Activated naive CD8-positive, alpha-beta T cell (primary cell): ENCODE results near the gene WDR83.
A peak's percentile ranks its signal among the peaks of the same experiment; 100 is the strongest.
"Not testable (repeated sequence)": the region's sequence is repeated elsewhere in the genome, so short reads cannot be mapped to it uniquely, and the experiment has no call there.

Source experiments
- H3K27ac Mint-ChIP-seq: one replicate; pipeline ENCODE4 v1.8.0; 2021; ENCODE audit warnings: mixed read lengths
- H3K27me3 Mint-ChIP-seq: one replicate; pipeline ENCODE4 v1.8.0; 2021; ENCODE audit warnings: mixed read lengths
- H3K36me3 Mint-ChIP-seq: one replicate; pipeline ENCODE4 v1.8.0; 2021; ENCODE audit warnings: mixed read lengths
- H3K4me1 Mint-ChIP-seq: one replicate; pipeline ENCODE4 v1.8.0; 2021; ENCODE audit warnings: low read depth, mixed read lengths
- H3K4me3 Mint-ChIP-seq: one replicate; pipeline ENCODE4 v1.8.0; 2021; ENCODE audit warnings: mild to moderate bottlenecking, mixed read lengths
- H3K9me3 Mint-ChIP-seq: one replicate; pipeline ENCODE4 v1.8.0; 2021; ENCODE audit warnings: low read depth, mixed read lengths

The WDR83 gene

GRCh38 chr19:12666265-12667048 lies at the start of gene WDR83, which contains the start of gene MAN2B1:
Gene WDR83, plus strand, starts transcription at chr19:12666807. Its CDS starts 2,984 bp downstream, at chr19:12669791.
Gene MAN2B1, minus strand, starts transcription at chr19:12666742. Its CDS starts 41 bp downstream, at chr19:12666701.
- H3K27ac Mint-ChIP-seq: peak within 1 kb of the TSS; percentile 89
- no peaks in the 10 kb centered on the region for H3K36me3 Mint-ChIP-seq
- peaks cover 45% of the 10 kb centered on the region for H3K4me1 Mint-ChIP-seq
- no peaks in the 10 kb centered on the region for H3K9me3 Mint-ChIP-seq
- H3K4me3 Mint-ChIP-seq: peak within 1 kb of the TSS; percentile 97
- no peaks in the 10 kb centered on the region for H3K27me3 Mint-ChIP-seq

- H3K36me3 Mint-ChIP-seq: peaks cover 4% of the 10 kb centered on the region
- no peaks in the 10 kb centered on the region for H3K27me3 Mint-ChIP-seq
- no peak overlapping the region for H3K27ac Mint-ChIP-seq
- H3K4me3 Mint-ChIP-seq: no peak overlapping the region
- H3K9me3 Mint-ChIP-seq: no peaks in the 10 kb centered on the region
- H3K4me1 Mint-ChIP-seq: peaks cover 45% of the 10 kb centered on the region
These were observed 49.0 kb upstream of the WDR83 start for GRCh38 chr19:12617646-12618045.

GRCh38 chr19:12621253-12622024 lies 45.2 kb upstream of the WDR83 start:
- H3K27ac Mint-ChIP-seq, H3K36me3 Mint-ChIP-seq, H3K9me3 Mint-ChIP-seq, H3K4me3 Mint-ChIP-seq, H3K27me3 Mint-ChIP-seq: not testable (repeated sequence)
- H3K4me1 Mint-ChIP-seq: peaks cover 20% of the 10 kb centered on the region

- Mint-ChIP-seq H3K27me3 (no peaks in the 10 kb centered on the region), H3K27ac (no peak overlapping the region), H3K9me3 (peaks cover 7% of the 10 kb centered on the region), H3K36me3 (peaks cover 12% of the 10 kb centered on the region), H3K4me3 (no peak overlapping the region), H3K4me1 (peaks cover 11% of the 10 kb centered on the region)
These were observed 43.1 kb upstream of the WDR83 start for GRCh38 chr19:12623361-12624031.

- H3K9me3 Mint-ChIP-seq: peaks cover 7% of the 10 kb centered on the region
- H3K27ac Mint-ChIP-seq: no peak overlapping the region
- peaks cover 2% of the 10 kb centered on the region for H3K4me1 Mint-ChIP-seq
- peaks cover 22% of the 10 kb centered on the region for H3K36me3 Mint-ChIP-seq
- no peak overlapping the region for H3K4me3 Mint-ChIP-seq
- no peaks in the 10 kb centered on the region for H3K27me3 Mint-ChIP-seq
These were observed 39.6 kb upstream of the WDR83 start for GRCh38 chr19:12626958-12627357.

- H3K9me3 Mint-ChIP-seq: peaks cover 7% of the 10 kb centered on the region
- no peaks in the 10 kb centered on the region for H3K27me3 Mint-ChIP-seq
- H3K4me1 Mint-ChIP-seq: peaks cover 5% of the 10 kb centered on the region
- no peak overlapping the region for H3K27ac Mint-ChIP-seq
- H3K4me3 Mint-ChIP-seq: no peak overlapping the region
- H3K36me3 Mint-ChIP-seq: peaks cover 22% of the 10 kb centered on the region
These were observed 38.3 kb upstream of the WDR83 start for GRCh38 chr19:12628040-12629022.

- Mint-ChIP-seq H3K27ac (no peak overlapping the region), H3K9me3 (peaks cover 7% of the 10 kb centered on the region), H3K27me3 (no peaks in the 10 kb centered on the region), H3K36me3 (peaks cover 22% of the 10 kb centered on the region), H3K4me3 (no peak overlapping the region), H3K4me1 (peaks cover 5% of the 10 kb centered on the region)
These were observed 37.4 kb upstream of the WDR83 start for GRCh38 chr19:12629215-12629614.

GRCh38 chr19:12636631-12637030 lies 30.0 kb upstream of the WDR83 start:
- no peaks in the 10 kb centered on the region for H3K9me3 Mint-ChIP-seq
- peaks cover 30% of the 10 kb centered on the region for H3K4me1 Mint-ChIP-seq
- no peak overlapping the region for H3K4me3 Mint-ChIP-seq
- H3K27ac Mint-ChIP-seq: no peak overlapping the region
- H3K36me3 Mint-ChIP-seq: no peaks in the 10 kb centered on the region
- H3K27me3 Mint-ChIP-seq: no peaks in the 10 kb centered on the region

- Mint-ChIP-seq H3K27ac (no peak overlapping the region), H3K4me1 (peaks cover 27% of the 10 kb centered on the region), H3K9me3 (no peaks in the 10 kb centered on the region), H3K27me3 (no peaks in the 10 kb centered on the region), H3K36me3 (no peaks in the 10 kb centered on the region), H3K4me3 (no peak overlapping the region)
These were observed 27.9 kb upstream of the WDR83 start for GRCh38 chr19:12638611-12639182.

- H3K27me3 Mint-ChIP-seq: no peaks in the 10 kb centered on the region
- no peaks in the 10 kb centered on the region for H3K36me3 Mint-ChIP-seq
- H3K9me3 Mint-ChIP-seq: no peaks in the 10 kb centered on the region
- peak overlapping the region; percentile 85 for H3K4me3 Mint-ChIP-seq
- H3K4me1 Mint-ChIP-seq: peaks cover 24% of the 10 kb centered on the region
- H3K27ac Mint-ChIP-seq: peak overlapping the region; percentile 90
These were observed 26.6 kb upstream of the WDR83 start for GRCh38 chr19:12639901-12640613.

GRCh38 chr19:12641456-12641855 lies 25.2 kb upstream of the WDR83 start:
- H3K27me3 Mint-ChIP-seq: no peaks in the 10 kb centered on the region
- H3K9me3 Mint-ChIP-seq: no peaks in the 10 kb centered on the region
- no peaks in the 10 kb centered on the region for H3K36me3 Mint-ChIP-seq
- no peak overlapping the region for H3K27ac Mint-ChIP-seq
- H3K4me1 Mint-ChIP-seq: peaks cover 19% of the 10 kb centered on the region
- H3K4me3 Mint-ChIP-seq: no peak overlapping the region

- H3K4me1 Mint-ChIP-seq: peaks cover 13% of the 10 kb centered on the region
- no peaks in the 10 kb centered on the region for H3K27me3 Mint-ChIP-seq
- no peaks in the 10 kb centered on the region for H3K36me3 Mint-ChIP-seq
- H3K27ac Mint-ChIP-seq: no peak overlapping the region
- H3K4me3 Mint-ChIP-seq: no peak overlapping the region
- no peaks in the 10 kb centered on the region for H3K9me3 Mint-ChIP-seq
These were observed 24.1 kb upstream of the WDR83 start for GRCh38 chr19:12642506-12642905.

- not testable (repeated sequence) for H3K9me3 Mint-ChIP-seq, H3K27ac Mint-ChIP-seq, H3K4me3 Mint-ChIP-seq, H3K27me3 Mint-ChIP-seq, H3K36me3 Mint-ChIP-seq
- H3K4me1 Mint-ChIP-seq: peaks cover 15% of the 10 kb centered on the region
These were observed 22.9 kb upstream of the WDR83 start for GRCh38 chr19:12643716-12644115.
